COLO668 (cell line): ENCODE results near the gene ALX4.

Experiments
- DNase-seq: peaks from one replicate; lab custom pipeline; 2025; ENCODE audit not compliant: unreplicated experiment; lab: John Stamatoyannopoulos, UW

ALX4 gene

DNA sequence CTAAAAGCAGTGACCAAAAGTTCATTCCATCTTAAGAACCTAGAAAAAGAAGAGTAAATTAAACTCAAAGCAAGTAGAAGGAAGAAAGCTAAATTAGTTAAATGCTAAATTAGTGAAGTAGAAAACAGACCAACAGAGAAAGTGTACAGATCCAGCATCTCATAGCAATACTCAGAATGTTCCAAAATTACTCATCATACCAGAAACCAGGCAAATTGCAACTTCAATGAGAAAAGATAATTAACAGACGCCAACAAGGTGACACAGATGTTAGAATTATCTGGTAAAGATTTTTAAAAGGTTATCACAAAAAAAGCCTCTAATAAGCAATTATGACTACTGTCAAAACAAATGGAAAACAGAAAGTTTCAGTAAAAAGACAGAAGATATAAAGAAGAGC is 96.8 kb downstream of the ALX4 start:
- no peak for DNase-seq

- no peak for DNase-seq
Measured at GRCh38 chr11:44212128-44212527, 97.8 kb downstream of the ALX4 start.
